GM18873 (cell line): ENCODE measurements around the gene MBP.

Experiments
- ATAC-seq: cut with Tn5 transposase; IDR thresholded peaks from one replicate; pipeline ENCODE4 v1.9.1; 2021; ENCODE audit warnings: mild to moderate bottlenecking, moderate library complexity, moderate number of reproducible peaks; ENCODE audit not compliant: unreplicated experiment, low FRiP score

Gene MBP

DNA sequence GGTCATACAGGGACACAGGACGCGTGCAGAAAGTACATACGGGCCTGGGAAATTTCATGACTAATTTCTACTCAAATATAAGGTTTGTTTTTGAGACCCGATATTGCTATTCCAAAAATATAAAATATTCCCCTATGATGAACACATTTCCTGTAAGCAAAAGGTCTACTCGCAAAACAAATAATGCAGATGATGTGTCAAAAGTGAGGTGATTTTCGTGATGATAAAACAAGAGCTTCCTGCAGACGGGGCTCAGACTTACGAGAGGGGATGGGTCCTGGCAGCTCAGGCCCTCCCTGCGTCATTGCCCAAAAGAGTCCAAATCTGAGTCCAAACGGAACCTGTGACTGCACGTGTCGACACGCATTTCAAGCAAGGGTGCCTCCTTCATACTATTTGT lies 62.7 kb downstream of the MBP start:
- no peak for ATAC-seq

DNA sequence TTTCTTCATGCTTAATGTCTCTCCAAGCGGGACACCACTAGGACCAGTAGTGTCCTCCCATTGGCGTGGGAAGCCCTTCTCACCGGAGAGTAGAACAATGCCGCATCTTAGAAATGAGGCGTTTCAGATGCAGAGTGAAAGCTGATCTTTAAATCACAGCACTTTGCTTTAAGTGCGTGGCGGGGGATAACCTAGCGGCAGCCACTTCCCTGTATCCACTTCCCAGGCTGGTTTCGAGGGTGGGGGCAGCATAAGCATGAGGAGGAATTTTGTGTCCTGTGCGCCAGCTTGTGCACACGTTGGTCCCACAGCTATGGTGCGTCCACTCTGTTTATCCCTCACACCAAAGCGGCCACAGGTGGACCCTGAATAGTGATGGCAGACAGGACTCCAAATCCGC lies 63.1 kb downstream of the MBP start:
- ATAC-seq = no peak

DNA sequence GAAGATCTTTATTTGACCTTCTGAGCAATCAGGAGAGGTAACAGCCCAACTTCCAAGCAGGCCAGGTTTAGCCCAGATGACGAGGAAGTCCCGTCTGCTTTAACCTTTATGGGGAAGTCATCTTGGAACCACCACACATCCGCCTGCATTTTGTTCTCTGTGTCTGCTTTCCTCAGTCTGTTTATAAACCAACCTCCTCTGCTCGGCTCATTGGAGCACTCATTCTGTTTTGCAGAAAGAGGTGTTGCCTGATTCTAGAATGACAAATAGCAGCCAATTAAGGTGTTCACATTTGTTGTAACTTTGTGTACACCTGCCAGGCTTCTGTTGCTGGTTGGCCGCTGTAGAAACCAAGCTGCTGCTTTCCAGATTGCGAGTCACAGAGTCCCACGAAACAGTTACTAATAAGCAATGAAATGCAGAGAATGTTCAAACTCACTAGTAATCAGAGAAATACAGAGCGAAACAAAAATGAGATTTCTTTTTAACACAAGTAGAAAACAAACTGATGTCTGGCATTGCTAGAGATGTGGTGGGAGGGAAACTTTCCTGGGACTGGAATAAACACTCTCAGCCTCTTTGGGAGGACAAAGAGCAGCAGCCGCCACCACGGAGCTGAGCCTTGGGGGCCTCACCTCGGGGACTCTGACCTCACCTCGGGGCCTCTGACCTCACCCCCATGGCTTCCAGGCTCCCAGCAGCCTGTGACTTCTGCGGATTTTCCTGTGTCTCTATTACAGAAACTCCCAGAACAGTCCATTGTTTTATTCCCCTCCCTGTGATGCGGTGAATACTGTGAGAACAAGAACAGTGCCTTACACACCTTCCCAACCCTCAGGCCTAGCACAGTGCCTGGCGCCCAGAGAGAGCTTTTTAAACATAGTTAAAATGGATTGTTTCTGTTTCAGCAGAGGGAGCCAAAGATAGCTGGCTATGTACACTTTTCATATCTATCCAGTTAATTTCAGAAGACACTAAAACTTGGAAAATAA lies 64.0 kb downstream of the MBP start:
- ATAC-seq = peak; percentile 20

DNA sequence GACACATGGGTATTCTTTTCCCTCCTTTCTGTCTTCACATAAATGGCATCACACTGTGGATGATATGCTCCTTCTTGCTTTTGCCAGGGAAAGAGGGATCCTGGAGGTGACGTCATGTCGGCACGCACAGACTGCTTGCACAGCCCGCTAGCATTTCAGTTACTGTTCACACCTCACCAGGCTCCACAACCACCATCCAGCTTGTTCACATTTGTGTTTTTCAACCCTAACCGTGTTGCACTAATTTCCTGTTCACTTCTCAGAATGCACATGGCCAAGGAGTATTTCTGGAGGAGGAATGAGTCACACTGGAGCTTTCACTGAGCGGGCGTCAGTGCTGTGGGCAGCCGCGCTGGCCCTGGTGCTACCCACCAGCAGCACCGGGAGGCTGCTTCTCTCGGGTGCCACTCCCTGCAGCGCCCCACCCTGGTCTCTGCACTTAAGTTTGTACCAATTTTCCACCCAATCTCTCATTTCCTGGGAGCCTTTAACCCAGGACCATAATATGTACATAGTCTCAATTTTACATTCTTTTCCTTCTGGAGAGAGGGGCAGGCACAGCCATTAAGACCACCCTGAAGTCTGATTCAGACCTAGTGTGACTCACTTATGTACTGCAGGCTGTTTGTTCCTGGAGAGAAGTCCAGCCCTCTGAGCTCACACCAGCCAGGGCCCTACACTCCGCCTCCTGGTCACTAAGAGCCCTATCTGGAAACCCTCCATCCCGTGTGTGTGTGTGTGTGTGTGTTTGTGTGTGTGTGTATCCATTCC lies 65.1 kb downstream of the MBP start:
- ATAC-seq = peak; percentile 29

DNA sequence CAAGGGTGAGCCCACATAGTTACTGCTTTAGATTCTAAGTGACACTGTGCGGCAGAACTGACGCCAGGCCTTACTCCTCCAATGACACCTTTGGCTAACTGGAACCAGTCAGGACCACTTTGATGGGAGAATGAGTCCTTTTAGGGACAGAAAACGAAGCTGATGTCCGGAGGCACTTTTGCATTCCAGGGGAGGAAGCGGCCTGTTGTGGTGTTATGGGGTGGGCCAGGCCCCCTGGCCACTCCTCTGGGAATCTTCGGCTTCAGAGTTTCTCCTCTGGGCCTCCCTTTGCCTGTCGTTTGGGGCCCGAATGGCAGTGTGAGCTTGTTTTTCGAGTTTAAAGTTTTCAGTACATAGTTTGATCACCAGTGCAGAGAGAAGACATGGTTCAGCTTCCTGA lies 65.9 kb downstream of the MBP start:
- ATAC-seq = no peak

DNA sequence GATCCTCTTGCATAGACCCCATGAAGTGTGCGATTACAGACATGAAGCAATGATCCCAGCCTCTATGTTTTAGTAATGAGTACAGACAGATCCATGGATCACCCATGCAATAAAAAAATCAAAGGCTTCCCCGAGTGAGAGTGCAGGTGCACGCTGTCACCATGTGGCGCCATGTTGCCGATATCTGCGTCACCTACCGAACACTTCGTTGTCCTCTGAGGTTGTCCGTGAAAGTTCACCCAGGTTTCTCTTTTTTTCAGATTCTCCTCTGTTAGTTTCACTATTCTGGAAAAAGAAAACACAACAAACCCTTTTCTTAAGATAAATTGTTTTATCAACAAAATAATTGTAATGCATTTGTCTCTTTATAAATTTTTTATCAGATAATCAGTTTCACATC lies 66.5 kb downstream of the MBP start:
- ATAC-seq = no peak

DNA sequence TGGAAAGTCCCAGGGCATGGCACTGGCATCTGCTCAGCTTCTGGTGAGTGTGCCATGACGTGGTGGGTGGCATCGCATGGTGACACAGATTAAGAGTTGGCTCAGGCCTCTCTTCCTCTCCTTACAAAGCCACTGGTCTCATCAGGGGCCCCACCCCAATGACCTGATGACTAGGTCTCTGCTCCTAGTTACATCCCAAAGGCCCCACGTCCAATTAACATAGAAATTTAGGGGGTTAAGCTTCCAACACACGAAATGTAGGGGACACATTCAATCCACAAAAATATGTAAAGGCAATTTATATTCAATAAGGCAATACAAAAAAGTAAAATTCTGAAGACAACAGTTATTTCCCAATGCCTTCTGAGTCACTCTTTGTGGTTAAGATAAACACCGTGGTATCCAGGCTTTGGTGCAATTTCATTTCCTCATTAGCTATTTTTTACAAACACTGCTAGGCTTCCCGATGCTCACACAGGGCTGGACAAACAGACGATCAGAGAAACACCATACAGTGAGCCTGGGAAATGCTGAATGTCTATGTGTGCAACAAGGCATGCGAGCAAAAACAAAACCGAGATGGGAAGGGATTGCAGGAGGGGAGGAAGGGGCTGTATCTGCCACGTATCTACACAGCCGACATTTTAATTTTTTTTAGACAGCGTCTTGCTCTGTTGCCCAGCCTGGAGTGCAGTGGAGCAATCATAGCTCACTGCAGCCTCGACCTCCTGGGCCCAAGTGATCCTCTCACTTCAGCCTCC lies 67.2 kb downstream of the MBP start:
- peak; percentile 25 for ATAC-seq

DNA sequence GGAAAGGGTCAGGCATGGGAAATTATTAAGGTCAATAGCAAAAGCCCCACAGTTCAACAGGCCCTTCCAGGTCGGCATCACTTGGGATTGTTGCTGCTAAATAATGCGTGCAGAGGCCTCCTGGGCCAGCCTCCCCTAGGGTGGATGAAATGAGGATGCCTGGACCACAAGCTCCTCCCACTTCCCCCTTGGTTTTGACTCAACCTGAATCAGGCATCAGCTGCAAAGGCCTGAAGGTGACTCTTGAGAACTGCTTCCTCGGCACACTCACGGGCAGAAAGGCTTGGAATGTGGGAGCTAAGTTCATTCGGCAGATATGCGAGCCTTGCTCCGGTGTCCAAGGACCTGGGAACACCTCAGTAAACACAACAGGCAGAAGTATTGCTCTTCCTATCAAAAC lies 69.3 kb downstream of the MBP start:
- peak; percentile 38 for ATAC-seq

DNA sequence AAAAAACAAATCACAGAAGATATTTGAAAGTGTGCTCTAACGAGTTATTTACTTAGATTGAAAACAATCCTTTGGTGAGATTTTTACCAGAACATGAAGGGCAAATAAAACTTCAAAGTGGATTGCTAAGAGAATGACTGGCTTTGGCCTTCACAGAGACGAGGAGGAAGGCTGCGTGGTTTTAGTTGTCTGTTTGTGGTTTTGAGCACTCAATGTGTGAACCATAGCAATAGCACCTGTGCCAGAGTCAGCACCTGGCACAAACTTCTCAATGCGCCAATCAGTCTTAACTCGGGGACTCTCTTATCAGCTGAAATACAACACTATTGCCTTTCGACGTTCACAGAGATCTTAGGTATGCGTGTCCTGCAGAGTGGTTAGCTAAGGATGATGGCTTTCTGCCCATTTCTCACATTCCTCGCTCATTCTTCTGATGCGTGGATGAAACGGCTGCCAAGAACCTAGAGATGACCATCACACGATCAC lies 70.0 kb downstream of the MBP start:
- ATAC-seq = peak; percentile 65

DNA sequence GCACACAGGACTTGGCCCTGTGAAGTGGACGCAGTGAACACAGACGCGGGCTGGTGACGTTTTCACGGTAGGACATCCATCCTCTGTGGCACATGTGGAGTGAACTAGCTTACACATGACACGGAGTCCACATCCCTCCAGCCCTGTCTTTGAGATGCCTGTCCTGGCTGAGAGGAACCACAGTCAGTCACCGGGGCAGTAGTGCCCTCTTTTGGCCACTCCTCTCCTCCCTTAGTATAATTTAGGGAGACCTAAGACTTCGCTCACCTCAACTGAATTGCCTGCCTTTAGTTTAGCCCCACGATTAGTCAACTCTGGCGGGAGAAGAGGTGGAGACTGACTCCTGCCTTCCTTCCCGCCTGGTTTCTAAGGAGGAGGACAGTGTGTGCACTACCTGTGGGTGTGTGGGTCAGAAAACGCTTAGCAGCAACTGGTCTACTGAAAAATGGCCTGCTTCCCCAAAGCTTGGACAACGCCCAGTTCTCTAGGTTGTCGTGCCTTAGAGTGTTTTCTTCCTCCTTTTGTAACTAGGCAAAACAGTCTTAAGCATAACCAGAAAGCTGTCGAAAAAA lies 70.6 kb downstream of the MBP start:
- peak; percentile 39 for ATAC-seq

DNA sequence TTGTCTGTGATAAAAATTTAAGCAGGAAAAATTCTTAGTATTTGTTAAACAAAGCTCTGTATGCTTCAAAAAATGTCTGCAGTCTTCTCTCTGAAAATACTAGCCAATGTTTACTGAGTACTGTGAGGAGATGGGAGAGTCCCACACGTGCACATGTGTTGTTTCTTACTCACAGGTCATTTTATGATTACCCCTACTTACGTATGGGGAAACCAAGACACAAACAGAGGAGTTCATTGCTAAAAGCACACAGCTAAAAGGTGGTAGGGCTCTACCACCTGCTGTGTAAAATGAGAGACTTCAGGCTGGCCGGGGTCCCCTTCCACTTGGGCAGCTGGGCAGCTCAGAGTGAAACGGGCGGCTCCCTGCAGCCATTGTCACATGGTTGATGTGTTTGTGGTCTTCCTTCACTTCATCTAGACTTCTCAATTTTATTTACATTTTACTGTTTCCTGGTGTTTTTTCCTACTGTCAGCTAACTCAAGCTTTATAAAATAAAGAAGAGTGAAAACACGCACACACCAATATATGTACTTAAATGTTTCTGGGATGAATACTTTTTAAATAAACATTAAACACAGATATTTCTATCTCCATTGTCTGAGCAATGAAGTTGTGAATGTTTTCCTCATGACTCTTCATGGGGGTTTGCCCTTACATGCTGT lies 71.2 kb downstream of the MBP start:
- no peak for ATAC-seq

DNA sequence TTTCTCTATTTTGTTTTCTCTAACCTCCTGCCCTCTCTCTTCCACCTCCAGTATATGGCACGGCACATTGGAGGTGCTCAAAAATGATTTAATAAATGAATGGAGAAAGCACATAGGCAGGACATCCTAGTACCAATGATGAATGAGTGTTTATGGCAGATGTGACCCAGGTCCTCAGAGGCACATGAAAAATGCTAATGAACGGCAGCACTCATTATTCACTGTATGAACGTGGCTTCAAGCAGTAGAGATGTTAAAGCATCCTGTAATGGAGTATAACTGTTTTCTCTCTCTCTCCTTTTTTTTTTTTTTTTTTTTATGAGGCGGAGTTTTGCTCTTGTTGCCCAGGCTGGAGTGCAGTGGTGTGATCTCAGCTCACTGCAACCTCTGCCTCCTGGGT lies 72.4 kb downstream of the MBP start:
- no peak for ATAC-seq

DNA sequence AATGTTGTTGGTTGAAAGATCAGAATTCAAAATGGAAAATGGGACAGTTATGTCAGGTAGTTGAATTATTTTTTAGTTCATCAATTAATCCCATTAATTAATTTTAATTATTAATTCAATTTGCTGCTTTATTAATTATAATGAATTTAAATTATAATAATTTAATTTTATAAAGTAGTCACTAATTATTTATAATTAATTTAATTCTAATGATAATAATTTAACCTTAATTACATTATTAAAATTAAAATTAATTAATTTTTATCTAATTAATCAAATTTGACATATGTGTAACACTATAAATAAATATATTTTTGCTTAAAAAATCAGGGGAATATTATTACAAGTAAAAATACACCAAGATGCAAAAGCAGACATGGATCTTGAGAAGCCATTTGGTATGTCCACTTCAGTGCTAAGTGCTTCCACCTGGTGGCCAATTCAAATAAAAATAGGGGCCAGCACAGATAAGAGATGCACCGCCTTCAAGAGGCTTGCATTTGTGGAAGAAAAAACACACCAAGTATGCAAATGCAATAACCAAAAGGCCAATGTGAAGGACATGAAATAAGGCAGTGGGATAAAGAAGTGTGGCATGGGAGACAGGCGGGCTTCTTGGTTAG lies 73.2 kb downstream of the MBP start:
- ATAC-seq = no peak

DNA sequence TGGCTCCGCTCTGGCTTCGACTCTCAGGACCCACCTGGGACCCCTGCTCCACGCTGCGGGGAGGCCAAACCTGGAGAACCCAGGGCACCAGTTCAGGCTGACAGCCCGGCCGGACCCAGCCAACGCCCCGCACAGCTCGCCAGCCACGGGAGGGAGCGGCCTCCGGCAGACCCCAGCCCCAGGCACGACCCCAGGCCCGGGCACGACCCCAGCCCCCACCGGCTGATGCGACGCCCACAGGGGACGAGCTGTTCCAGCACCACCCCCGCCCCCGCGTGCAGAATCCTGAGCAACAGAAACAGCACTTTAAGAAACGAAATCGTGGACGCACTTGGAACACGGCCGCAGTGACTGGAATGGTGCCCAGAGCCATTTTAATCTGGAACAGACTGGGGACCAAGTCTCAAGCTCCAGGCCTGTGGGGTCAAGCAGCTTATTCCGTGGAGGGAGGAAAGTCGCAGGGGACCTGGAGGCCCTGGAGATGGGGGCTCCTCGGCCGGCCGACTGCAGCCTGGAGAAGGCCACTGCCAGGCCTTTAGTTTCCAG lies 74.2 kb downstream of the MBP start:
- ATAC-seq = no peak

DNA sequence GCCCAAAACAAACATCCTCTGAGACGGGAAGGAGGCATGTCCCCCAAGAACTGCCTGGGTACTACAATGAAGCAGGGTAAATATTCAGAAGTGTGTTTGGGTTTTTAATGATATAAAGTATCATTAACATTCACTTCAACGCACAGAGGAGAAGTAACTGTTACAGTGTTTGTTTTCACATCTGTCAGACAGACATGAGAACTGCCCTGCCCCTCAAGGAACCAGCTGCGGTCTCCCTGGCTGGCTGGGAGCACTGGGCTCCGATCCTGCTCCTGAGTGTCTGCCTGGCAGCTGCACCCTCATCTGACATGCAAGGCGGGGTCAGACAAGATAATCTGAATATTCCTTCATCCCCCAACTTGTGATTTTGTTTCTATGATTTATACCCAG lies 75.6 kb downstream of the MBP start:
- ATAC-seq = no peak

DNA sequence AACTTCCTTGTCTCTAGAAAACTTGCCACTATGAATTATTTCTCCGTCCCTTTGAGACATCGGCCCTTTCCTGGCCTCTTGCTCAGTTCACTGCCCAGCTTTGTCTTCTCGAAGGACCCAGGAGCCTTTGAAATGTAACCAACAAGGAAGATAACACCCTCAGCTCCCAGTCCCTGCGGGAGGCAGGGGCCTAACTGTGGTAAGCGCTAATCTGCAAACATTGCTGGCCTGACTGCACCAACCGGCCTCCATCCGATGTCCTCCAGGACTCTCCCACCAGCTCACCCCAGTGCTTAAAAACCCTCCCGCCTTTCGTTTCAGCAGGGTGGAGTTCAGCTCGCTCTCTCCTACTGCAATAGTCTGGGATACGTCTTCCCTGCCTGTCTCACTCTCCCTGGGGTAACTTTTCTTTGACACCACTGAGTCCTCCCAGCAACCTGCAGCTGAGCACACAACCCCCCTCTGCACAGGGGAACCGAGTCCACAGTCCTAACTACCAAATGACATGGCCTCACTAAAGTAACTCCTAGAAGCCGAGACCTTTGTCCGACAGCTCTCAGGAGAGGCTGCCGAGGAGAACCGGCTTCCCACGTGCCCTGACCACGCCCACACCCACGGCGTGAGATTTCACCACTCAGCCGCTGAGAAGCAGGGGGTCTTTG lies 76.1 kb downstream of the MBP start:
- ATAC-seq = no peak

DNA sequence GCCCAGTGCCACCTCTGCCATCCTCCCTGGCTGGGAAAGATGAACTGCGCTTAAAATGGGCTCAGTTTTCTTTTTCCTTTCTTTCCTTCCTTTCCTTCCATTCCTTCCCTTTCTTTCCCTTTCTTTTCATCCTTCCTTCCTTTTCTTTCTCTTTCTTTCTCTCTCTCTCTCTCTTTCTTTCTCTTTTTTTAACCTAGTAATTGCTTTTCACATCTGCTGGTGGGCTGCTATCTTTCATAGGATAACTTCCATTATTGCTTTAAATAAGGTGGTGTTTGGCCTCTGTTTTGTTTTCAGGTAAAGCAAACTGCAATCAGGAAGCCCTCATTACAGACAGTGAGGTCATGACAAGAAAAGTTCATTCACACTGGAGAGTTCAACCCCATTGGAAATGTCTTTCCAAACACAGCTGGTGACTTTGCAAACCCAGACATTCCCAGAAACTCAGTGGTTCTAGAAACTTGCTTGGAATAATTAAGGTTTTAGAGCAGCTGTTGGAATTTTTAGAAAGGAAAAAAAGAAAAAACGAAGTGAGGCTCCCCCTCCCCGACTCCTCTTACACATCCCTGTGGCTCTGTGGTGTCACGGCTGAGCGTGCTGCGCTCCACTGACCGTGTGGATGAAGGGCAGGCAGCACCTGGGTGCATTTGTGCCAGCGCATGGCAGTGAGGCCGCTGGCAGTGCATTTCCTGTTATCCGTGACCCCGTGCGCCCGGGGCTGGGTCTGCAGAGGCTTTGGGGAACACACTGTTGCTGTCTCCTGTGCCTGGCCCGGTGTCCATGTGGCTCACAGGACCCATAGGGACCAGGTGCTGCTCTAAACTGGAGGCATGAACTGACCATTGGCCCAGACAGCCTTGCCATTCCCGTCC lies 76.9 kb downstream of the MBP start:
- no peak for ATAC-seq
